Subcutaneous abdominal adipose tissue (tissue), 5 donors: ENCODE data around the gene TRIOBP.
A peak's percentile ranks its signal among the peaks of the same experiment; 100 is the strongest.

Experiments
- H3K27ac ChIP-seq: one replicate; pipeline ENCODE4 v1.7.0; 2013; ENCODE audit warnings: low read depth, mild to moderate bottlenecking, inconsistent platforms, low read length, moderate library complexity
- H3K27me3 ChIP-seq, 5 donors: one replicate each; pipeline ENCODE4 v1.7.0; 2013; ENCODE audit warnings: low read length in 5 of 5, inconsistent platforms in 1 of 5; ENCODE audit not compliant: control insufficient read depth in 5 of 5, insufficient read depth in 4 of 5
- H3K36me3 ChIP-seq, 5 donors: one replicate each; pipeline ENCODE4 v1.7.0; 2013; ENCODE audit warnings: low read length in 5 of 5; ENCODE audit not compliant: control insufficient read depth in 5 of 5, insufficient read depth in 5 of 5
- H3K4me1 ChIP-seq, 5 donors: one replicate each; pipeline ENCODE4 v1.7.0; 2013; ENCODE audit warnings: low read length in 5 of 5, mild to moderate bottlenecking in 3 of 5, moderate library complexity in 1 of 5; ENCODE audit not compliant: control insufficient read depth in 5 of 5, insufficient read depth in 5 of 5
- H3K4me3 ChIP-seq, 5 donors: one replicate each; pipeline ENCODE4 v1.7.0; 2013; ENCODE audit warnings: low read length in 5 of 5, low read depth in 1 of 5
- H3K9ac ChIP-seq, 5 donors: one replicate each; pipeline ENCODE4 v1.7.0; 2013; ENCODE audit warnings: low read length in 5 of 5, mild to moderate bottlenecking in 4 of 5, moderate library complexity in 3 of 5
- H3K9me3 ChIP-seq, 5 donors: one replicate each; pipeline ENCODE4 v1.7.0; 2013; ENCODE audit warnings: low read length in 5 of 5; ENCODE audit not compliant: control insufficient read depth in 5 of 5
- donor health status: healthy.
- donor health status: healthy.
- donor health status: healthy.
- donor health status: healthy.
- donor health status: healthy.

TRIOBP gene

DNA sequence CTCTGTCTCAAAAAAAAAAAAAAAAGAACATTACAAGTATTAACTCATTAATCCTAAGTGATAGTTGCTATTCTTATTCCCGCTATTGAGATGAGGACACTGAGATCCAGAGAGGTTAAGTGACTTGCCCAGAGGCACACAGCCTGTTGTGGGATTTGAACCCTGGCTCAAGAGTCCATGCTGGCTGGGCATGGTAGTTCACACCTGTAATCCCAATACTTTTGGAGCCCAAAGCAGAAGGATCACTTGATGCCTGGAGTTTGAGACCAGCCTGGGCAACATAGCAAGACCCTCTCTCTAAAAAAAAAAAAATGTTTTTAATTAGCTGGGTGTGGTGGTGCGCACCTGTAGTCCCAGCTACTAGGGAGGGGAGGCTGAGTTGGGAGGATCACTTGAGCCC is 115.0 kb downstream of the TRIOBP start:
- Histone ChIP-seq H3K9me3 (no peaks in the 10 kb centered on the region), H3K27ac (no peak overlapping the region), H3K4me3 (no peak overlapping the region), H3K27me3 (no peaks in the 10 kb centered on the region), H3K36me3 (peaks cover 0 to 7% (median 0%) of the 10 kb centered on the region in 5 donors), H3K4me1 (peaks cover 0 to 16% (median 13%) of the 10 kb centered on the region in 5 donors), H3K9ac (no peak overlapping the region)

DNA sequence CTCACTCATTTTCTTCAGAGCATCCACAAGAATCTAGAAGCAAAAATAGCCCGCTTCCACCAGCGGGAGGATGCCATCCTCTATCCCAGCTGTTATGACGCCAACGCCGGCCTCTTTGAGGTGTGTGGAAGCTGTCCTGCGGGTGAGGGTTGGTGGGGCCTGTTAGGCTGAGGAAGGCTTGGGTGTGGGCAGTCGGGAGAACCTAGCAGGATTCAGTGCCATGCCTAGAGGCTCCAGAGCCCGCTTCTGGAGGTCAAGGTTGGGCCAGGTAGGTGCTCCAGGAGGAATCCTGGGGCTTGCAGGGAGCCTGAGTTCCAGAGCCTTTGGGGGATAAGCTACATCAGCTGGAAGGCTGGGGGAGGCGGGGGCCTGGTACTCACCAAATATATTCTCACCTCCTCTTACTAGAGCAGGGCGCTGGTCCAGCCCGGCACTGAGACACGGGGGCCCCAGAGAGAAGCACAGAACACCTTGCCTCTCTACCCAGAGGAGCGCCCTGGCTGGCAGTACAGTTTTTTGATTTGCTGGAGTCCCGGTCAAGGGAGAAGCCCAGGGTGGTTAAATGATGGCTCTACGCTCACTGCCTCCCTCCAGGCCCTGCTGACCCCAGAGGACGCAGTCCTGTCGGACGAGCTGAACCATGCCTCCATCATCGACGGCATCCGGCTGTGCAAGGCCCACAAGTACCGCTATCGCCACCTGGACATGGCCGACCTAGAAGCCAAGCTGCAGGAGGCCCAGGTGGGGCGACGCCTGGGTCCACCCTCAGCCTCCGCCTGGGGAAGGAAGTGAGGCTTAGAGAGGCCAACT is 116.2 kb downstream of the TRIOBP start:
- Histone ChIP-seq H3K36me3 (peaks cover 0 to 7% (median 0%) of the 10 kb centered on the region in 5 donors), H3K9me3 (no peaks in the 10 kb centered on the region), H3K27me3 (no peaks in the 10 kb centered on the region), H3K4me1 (peaks cover 1 to 14% (median 11%) of the 10 kb centered on the region in 5 donors), H3K27ac (no peak overlapping the region), H3K9ac (no peak overlapping the region), H3K4me3 (no peak overlapping the region)

DNA sequence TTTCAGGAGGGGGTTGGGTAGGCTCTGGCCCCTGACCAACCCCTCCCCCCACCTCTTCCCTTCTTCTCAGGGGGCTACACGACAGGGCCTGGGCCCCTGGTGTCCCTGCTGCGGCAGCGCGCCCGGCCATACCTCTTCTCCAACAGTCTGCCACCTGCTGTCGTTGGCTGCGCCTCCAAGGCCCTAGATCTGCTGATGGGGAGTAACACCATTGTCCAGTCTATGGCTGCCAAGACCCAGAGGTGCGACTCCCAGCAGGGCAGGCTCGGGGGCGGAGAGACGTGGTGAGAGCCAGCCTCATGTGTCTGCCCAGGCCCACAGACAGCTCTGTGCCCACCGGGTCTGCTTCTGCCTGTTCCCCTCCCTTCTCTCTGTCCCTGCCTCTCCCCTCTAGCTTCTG is 118.7 kb downstream of the TRIOBP start:
- no peak overlapping the region for H3K27ac ChIP-seq
- H3K27me3 ChIP-seq = peaks cover 4 to 10% (median 8%) of the 10 kb centered on the region in 5 donors
- no peak overlapping the region for H3K9ac ChIP-seq
- H3K9me3 ChIP-seq = no peaks in the 10 kb centered on the region
- H3K4me1 ChIP-seq = peaks cover 1 to 20% (median 19%) of the 10 kb centered on the region in 5 donors
- H3K4me3 ChIP-seq = no peak overlapping the region
- H3K36me3 ChIP-seq = peaks cover 0 to 7% (median 0%) of the 10 kb centered on the region in 5 donors

DNA sequence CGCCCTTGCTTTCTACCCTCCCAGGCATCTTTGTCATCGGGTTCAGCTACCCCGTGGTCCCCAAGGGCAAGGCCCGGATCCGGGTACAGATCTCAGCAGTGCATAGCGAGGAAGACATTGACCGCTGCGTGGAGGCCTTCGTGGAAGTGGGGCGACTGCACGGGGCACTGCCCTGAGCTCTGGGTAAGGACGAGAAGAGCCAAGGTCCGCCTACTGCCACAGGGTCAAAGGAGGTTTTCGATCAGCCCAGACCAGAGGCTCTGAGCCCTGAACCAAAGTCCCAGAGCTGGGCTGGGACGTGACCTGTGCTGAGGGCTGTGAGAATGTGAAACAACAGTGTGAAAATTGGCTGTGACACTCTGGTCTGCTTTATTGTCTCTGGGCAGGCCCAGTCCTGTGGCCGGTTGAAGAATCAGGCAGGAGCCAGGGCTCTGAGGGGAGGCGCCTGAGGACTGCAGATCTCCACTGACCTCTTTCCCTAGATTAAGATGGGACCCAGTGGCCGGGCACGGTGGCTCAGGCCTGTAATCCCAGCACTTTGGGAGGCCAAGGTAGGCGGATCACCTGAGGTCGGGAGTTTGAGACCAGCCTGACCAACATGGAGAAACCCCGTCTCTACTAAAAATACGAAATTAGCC is 119.8 kb downstream of the TRIOBP start:
- Histone ChIP-seq H3K36me3 (peaks cover 0 to 7% (median 0%) of the 10 kb centered on the region in 5 donors), H3K9me3 (no peaks in the 10 kb centered on the region), H3K4me1 (peaks cover 1 to 20% (median 19%) of the 10 kb centered on the region in 5 donors), H3K9ac (no peak overlapping the region), H3K27ac (no peak overlapping the region), H3K27me3 (peaks cover 4 to 13% (median 10%) of the 10 kb centered on the region in 5 donors), H3K4me3 (no peak overlapping the region)

DNA sequence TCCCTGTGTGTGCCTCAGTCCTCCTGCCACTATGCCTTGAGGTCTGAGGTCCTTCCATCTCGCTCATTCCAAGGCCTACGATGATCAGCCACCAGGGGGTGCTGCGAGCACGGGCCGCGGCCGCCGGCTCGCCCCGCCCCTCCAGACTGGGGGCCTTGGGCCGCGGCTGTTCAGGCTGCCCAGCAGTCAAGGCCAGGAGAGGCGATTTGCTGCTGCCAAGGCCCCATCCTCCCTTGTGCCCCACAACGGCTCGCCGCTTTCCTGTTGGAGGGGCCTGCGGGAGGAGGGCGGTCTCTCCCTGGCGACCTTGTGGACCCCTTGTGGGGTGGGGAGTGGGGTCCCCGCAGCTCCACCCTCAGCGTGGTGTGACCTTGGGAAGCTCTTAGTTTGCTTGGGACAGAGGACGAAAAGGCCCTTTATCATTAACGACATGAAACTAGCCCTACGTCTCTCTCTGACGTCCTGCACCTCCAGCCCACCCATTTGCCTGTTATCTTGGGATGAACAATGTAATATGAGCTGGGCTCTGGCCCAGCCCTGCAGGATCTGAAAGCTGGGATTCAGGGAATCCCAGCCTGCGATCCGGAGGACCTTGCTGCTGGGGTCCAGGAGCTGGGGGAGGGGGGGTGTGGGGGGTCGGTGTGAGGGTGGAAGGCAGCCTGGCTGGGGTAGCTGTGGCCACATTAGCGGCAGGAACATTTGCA is 121.0 kb downstream of the TRIOBP start:
- Histone ChIP-seq H3K27ac (no peak overlapping the region), H3K4me1 (peaks cover 1 to 20% (median 19%) of the 10 kb centered on the region in 5 donors), H3K27me3 (peaks cover 14 to 24% (median 21%) of the 10 kb centered on the region in 5 donors), H3K36me3 (peaks cover 0 to 7% (median 0%) of the 10 kb centered on the region in 5 donors), H3K4me3 (peak overlapping the region; percentile 36 to 61 (median 54)), H3K9me3 (no peaks in the 10 kb centered on the region), H3K9ac (peak overlapping the region in 4 of 5 donors; percentile 31 to 67 (median 53))

DNA sequence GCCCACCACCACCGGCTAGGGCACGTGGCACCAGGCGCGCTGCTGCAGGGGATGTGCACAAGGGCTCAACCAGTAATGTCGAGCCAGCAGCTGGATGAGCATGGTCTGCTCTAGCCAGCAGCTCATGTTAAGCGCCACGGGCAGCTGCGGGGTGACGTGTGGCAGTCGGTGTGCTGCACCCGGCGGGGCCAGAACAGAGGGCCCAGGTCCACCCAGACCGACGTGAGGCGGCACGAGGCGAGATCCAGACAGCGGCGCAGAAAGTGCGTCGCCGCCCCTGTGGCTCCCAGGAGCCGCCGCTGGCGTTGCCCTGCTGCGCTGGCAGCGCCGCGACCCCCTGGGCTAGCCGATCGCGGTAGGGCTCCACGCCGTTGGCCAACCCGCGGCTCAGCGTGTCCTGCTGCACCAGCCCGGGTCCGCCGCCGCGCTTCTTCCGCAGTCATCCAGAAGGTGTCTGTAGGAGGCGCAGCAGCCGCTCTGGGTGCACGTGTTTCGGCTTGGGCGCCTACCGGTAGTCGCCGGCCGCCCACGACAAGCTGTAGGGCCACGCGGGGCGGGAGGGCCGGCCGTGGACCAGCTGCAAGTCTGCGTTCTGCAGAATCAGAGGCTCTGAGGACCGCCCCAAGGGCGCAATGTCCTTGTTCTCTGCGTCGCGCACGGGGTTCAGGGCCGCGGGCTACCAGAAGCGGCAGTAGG is 121.7 kb downstream of the TRIOBP start:
- H3K27me3 ChIP-seq = peaks cover 21 to 31% (median 28%) of the 10 kb centered on the region in 5 donors
- H3K9ac ChIP-seq = peak overlapping the region in 1 of 5 donors; percentile 54
- peak overlapping the region in 4 of 5 donors; percentile 51 to 61 (median 56) for H3K4me3 ChIP-seq
- peaks cover 1 to 20% (median 19%) of the 10 kb centered on the region in 5 donors for H3K4me1 ChIP-seq
- H3K9me3 ChIP-seq = no peaks in the 10 kb centered on the region
- no peak overlapping the region for H3K27ac ChIP-seq
- H3K36me3 ChIP-seq = peaks cover 0 to 7% (median 0%) of the 10 kb centered on the region in 5 donors

DNA sequence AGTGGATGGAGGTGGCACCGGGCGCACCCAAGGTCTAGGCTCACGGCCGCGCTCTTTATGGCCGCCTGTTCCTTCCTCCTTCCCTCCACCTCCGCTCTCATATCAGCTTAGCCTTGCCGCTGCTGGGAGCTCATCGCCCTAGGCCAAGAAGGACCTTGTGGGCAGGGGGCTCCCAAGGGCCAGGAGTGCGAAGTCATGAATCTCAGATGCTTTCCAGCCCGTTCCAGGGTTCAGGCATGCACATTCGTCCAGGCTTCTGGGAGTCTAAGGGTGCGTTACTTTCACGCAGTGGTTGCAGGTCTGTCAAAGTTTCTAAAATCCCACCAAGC is 122.2 kb downstream of the TRIOBP start:
- no peak overlapping the region for H3K27ac ChIP-seq
- H3K9ac ChIP-seq = peak overlapping the region in 1 of 5 donors; percentile 54
- H3K4me3 ChIP-seq = peak overlapping the region in 4 of 5 donors; percentile 27 to 61 (median 56)

DNA sequence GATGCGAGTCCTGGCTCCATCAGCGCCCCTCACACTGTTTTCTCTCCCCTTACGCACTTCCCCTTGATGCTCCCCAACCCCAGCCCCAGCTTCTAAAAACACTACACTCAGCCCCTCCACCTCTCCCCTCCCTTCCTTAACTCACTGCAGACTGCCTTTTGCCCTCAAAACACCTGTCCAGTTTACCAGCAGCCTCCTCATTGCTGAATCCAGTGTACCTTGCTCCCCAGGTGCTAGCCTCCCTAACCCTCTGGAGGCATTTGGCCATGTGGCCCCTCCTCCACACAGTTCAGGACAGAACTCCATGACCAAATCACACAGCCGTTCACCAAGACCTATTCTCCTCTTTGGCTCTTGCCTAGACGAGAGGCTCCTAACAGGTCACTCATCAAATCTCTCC is 123.5 kb downstream of the TRIOBP start:
- H3K27me3 ChIP-seq = peaks cover 26 to 35% (median 31%) of the 10 kb centered on the region in 5 donors
- H3K36me3 ChIP-seq = no peaks in the 10 kb centered on the region
- H3K9ac ChIP-seq = no peak overlapping the region
- H3K4me1 ChIP-seq = peaks cover 1 to 30% (median 19%) of the 10 kb centered on the region in 5 donors
- no peak overlapping the region for H3K27ac ChIP-seq
- H3K4me3 ChIP-seq = no peak overlapping the region
- H3K9me3 ChIP-seq = no peaks in the 10 kb centered on the region

More for the DNA sequence above, 122.2 kb downstream of the TRIOBP start:
- H3K9me3 ChIP-seq = no peaks in the 10 kb centered on the region
- H3K27me3 ChIP-seq = peaks cover 22 to 34% (median 29%) of the 10 kb centered on the region in 5 donors
- peaks cover 0 to 7% (median 0%) of the 10 kb centered on the region in 5 donors for H3K36me3 ChIP-seq
- peaks cover 1 to 20% (median 19%) of the 10 kb centered on the region in 5 donors for H3K4me1 ChIP-seq

DNA sequence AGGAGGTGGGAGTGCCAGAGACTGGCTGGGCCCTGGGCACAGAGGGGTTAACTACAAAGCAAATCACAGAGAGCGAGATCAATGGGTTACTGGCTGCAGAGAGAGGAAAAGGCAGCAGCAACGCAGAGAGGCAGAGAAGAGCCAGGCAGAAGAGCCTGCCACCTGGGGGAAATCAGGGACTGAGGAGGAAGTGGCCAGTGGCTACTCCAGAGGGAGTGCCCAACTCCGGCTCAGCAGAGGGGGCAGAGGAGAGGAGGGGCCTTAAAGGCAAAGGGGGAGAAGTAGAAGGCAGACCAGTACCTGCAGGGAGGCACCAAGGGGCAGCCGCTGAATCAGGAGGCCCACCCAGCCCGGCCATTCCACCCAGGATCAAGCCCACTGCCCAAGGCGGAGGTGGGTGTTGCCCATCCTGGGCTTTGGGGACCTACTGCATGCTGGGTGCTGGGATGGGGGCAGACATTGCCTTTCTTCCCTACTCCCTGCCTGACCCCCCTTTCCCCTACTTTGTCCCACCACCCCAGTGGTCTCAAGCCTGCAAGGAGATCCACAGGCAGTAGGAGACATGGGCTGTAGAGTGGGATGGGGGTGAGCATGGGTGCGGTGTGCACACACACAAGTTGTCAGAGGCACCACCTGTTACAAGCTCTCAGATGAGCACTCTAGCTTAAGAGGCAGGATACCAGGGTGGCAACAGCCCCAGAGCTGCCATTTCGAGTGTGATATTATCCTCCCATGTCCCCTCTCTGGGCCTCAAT is 125.4 kb downstream of the TRIOBP start:
- Histone ChIP-seq H3K27ac (no peak overlapping the region), H3K9me3 (no peaks in the 10 kb centered on the region), H3K4me3 (no peak overlapping the region), H3K9ac (no peak overlapping the region), H3K27me3 (peaks cover 26 to 35% (median 31%) of the 10 kb centered on the region in 5 donors), H3K36me3 (no peaks in the 10 kb centered on the region), H3K4me1 (peaks cover 1 to 36% (median 21%) of the 10 kb centered on the region in 5 donors)
